Endothelial cell (in vitro differentiated cells): Measurements from ENCODE around the gene ZBTB20. TPM values are rescaled to one million over a fixed set of nuclear protein-coding genes. Genes with fewer than 3 reads are reported as not detected.

Experiments used
- DNase-seq: peaks from one replicate; pipeline ENCODE4 v3.0.0; 2021; ENCODE audit warnings: low spot score
- H3K27ac Mint-ChIP-seq: one replicate; pipeline ENCODE4 v1.8.0; 2021; ENCODE audit warnings: mixed read lengths, inconsistent platforms; ENCODE audit not compliant: unreplicated experiment
- H3K27me3 Mint-ChIP-seq: one replicate; pipeline ENCODE4 v1.8.0; 2021; ENCODE audit warnings: mild to moderate bottlenecking, moderate library complexity, mixed read lengths, inconsistent platforms; ENCODE audit not compliant: unreplicated experiment
- H3K36me3 Mint-ChIP-seq: one replicate; pipeline ENCODE4 v1.8.0; 2021; ENCODE audit warnings: mild to moderate bottlenecking, low read depth, mixed read lengths, inconsistent platforms; ENCODE audit not compliant: unreplicated experiment
- H3K4me1 Mint-ChIP-seq: one replicate; pipeline ENCODE4 v1.8.0; 2021; ENCODE audit warnings: mild to moderate bottlenecking, mixed read lengths, inconsistent platforms; ENCODE audit not compliant: unreplicated experiment
- H3K4me3 Mint-ChIP-seq: one replicate; pipeline ENCODE4 v1.8.0; 2021; ENCODE audit warnings: mild to moderate bottlenecking, mixed read lengths, inconsistent platforms; ENCODE audit not compliant: unreplicated experiment
- H3K9me3 Mint-ChIP-seq: one replicate; pipeline ENCODE4 v1.8.0; 2021; ENCODE audit warnings: mixed read lengths, inconsistent platforms; ENCODE audit not compliant: unreplicated experiment
- CTCF ChIP-seq: fragments of 200-600 bp; sonication (generic); IDR thresholded peaks from one replicate; pipeline ENCODE4 v1.5.0; 2021; ENCODE audit warnings: antibody characterized with exemption; ENCODE audit not compliant: unreplicated experiment
- total RNA-seq: library from RNA; stranded (reverse); fragmentation: NEBNext Ultra II Directional; extraction: Animal tissue kit (Norgen Biotek cat#: 25700); gene quantifications from one replicate; pipeline ENCODE4 v1.2.1, GENCODE V29; 2021; ENCODE audit not compliant: unreplicated experiment

The ZBTB20 gene
- total RNA-seq, 1 donor from 2014 or later, result 4.2 TPM

GRCh38 chr3:114632757-114633424, 514.2 kb downstream of the ZBTB20 start:
- no peak for TF ChIP-seq CTCF
- Mint-ChIP-seq H3K4me1 (no peaks in the 10 kb centered on the region), H3K27me3 (peaks cover 2% of the 10 kb centered on the region), H3K27ac (no peak overlapping the region), H3K9me3 (no peaks in the 10 kb centered on the region), H3K4me3 (no peak overlapping the region), H3K36me3 (no peaks in the 10 kb centered on the region)
- DNase-seq, result no peak

- no peak overlapping the region for H3K27ac Mint-ChIP-seq
- H3K4me1 Mint-ChIP-seq, result peaks cover 14% of the 10 kb centered on the region
- no peaks in the 10 kb centered on the region for H3K9me3 Mint-ChIP-seq
Observed at GRCh38 chr3:114627770-114628169, 519.3 kb downstream of the ZBTB20 start.

DNA sequence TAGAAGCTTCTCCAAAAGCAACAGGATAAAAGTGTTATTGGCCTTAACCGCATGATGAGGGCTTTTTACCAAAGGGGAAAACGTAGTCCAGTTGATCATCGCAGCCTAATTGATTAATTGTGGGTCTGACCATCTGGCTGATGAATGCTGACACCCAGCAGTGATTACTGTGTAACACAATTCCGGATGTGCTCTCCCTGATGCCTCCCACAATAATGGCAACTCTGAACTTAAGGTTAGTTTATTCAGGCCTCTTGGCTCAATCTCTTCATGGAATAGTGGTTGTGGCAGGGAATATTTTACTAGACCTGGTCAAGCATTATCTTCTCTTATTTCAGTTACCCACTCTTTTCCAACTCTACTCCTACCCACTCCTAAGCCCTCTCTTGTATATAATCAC, 520.3 kb downstream of the ZBTB20 start:
- no peaks in the 10 kb centered on the region for H3K9me3 Mint-ChIP-seq
- H3K36me3 Mint-ChIP-seq, result no peaks in the 10 kb centered on the region
- H3K4me3 Mint-ChIP-seq, result no peak overlapping the region
- no peak overlapping the region for H3K27ac Mint-ChIP-seq
- TF ChIP-seq CTCF, result no peak
- no peak for DNase-seq
- H3K27me3 Mint-ChIP-seq, result peaks cover 3% of the 10 kb centered on the region
- peaks cover 14% of the 10 kb centered on the region for H3K4me1 Mint-ChIP-seq

More at GRCh38 chr3:114627770-114628169, 519.3 kb downstream of the ZBTB20 start:
- Mint-ChIP-seq H3K27me3 (peaks cover 3% of the 10 kb centered on the region), H3K36me3 (no peaks in the 10 kb centered on the region), H3K4me3 (no peak overlapping the region)
- no peak for TF ChIP-seq CTCF
- DNase-seq, result no peak

- peaks cover 14% of the 10 kb centered on the region for H3K4me1 Mint-ChIP-seq
- no peak for TF ChIP-seq CTCF
- no peaks in the 10 kb centered on the region for H3K36me3 Mint-ChIP-seq
- DNase-seq, result no peak
- H3K27me3 Mint-ChIP-seq, result peaks cover 3% of the 10 kb centered on the region
- no peaks in the 10 kb centered on the region for H3K9me3 Mint-ChIP-seq
- peak overlapping the region; percentile 80 for H3K27ac Mint-ChIP-seq
- H3K4me3 Mint-ChIP-seq, result no peak overlapping the region
Observed at GRCh38 chr3:114624571-114625181, 522.4 kb downstream of the ZBTB20 start.

DNA sequence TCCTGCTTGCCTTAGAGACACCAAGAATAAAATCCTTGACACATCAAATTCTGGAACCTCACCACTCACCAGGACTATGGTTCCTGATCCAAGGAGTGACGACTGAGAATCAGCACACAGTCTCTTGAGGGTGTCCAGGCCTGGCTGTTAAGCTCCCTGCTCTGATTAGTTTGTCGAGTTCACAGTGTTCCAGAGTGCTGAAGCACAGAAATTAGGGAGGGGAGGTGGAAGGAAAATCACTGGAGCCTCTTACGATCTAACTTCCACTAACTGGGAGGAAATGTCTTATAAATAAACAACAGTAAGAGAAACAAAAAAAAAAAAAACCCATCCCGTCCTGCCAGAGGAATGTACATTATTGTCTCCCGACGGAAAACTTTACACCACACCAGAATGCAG, 523.0 kb downstream of the ZBTB20 start:
- peaks cover 3% of the 10 kb centered on the region for H3K27me3 Mint-ChIP-seq
- peaks cover 14% of the 10 kb centered on the region for H3K4me1 Mint-ChIP-seq
- H3K27ac Mint-ChIP-seq, result peak overlapping the region; percentile 80
- no peak overlapping the region for H3K4me3 Mint-ChIP-seq
- DNase-seq, result no peak
- H3K36me3 Mint-ChIP-seq, result no peaks in the 10 kb centered on the region
- no peaks in the 10 kb centered on the region for H3K9me3 Mint-ChIP-seq
- TF ChIP-seq CTCF, result no peak
